Uterus (tissue), 4 donors: ENCODE results near the gene WASF2. TPM values are rescaled to one million over a fixed set of nuclear protein-coding genes. Genes with fewer than 3 reads are reported as not detected.

ENCODE experiments used
- DNase-seq, 2 donors: peaks; one replicate each; pipeline ENCODE4 v3.0.0-alpha.2; 2019 to 2020
- H3K27ac ChIP-seq, 2 donors: fragments of 200-600 bp; sonication (generic); 1 replicate in 1 of 2; 2 replicates in 1 of 2; pipeline ENCODE4 v1.5.1; 2016 to 2018
- H3K27me3 ChIP-seq, 2 donors: fragments of 200-600 bp; sonication (generic); one replicate each; pipeline ENCODE4 v1.5.1; 2018 to 2019; ENCODE audit warnings: control low read depth in 1 of 2
- H3K36me3 ChIP-seq, 2 donors: fragments of 200-600 bp; sonication (generic); one replicate each; pipeline ENCODE4 v1.5.1; 2019; ENCODE audit warnings: control low read depth in 1 of 2
- H3K4me1 ChIP-seq, 2 donors: fragments of 200-600 bp; sonication (generic); one replicate each; pipeline ENCODE4 v1.5.1; 2018 to 2019; ENCODE audit warnings: control low read depth in 1 of 2
- H3K4me3 ChIP-seq, 2 donors: fragments of 200-600 bp; sonication (generic); 1 replicate in 1 of 2; 2 replicates in 1 of 2; pipeline ENCODE4 v1.5.1; 2018 to 2019; ENCODE audit warnings: mild to moderate bottlenecking in 1 of 2
- H3K9me3 ChIP-seq, 2 donors: fragments of 200-600 bp; sonication (generic); one replicate each; pipeline ENCODE4 v1.5.1; 2019; ENCODE audit warnings: control low read depth in 1 of 2
- POLR2A ChIP-seq, 2 donors: fragments of 450-650 bp; IDR thresholded peaks; one replicate each; pipeline ENCODE4 v1.6.1; 2016; ENCODE audit warnings: antibody characterized with exemption in 2 of 2, mild to moderate bottlenecking in 1 of 2, moderate library complexity in 1 of 2
- intact Hi-C: fragments of 100-400 bp; cut with DNase I; formaldehyde crosslinking; loops from one replicate; pipeline ENCODE4 v1.15.1; 2023; ENCODE audit warnings: low total_unique reads
- total RNA-seq, 4 donors: library from RNA; depleted of rRNA in 3 of 4; stranded (reverse); fragments of >200 nt in 3 of 4; gene quantifications; one replicate each; pipeline versions ENCODE4 v1.1.0 to v1.2.4, GENCODE V29; 2014 to 2023
- TF ChIP-seq, protein P1 (sequence below), 4 experiments: fragments of 200-600 bp in 2 of 4; fragments of 450-650 bp in 2 of 4; sonication (generic) in 2 of 4; IDR thresholded peaks; one replicate each; pipeline ENCODE4 v1.5.1; 2016 to 2019; ENCODE audit warnings: antibody characterized with exemption in 4 of 4, mild to moderate bottlenecking in 2 of 4, moderate library complexity in 1 of 4
- donor health status: DM: yes; HTN: yes; CAD: no.

WASF2 gene
- total RNA-seq, 4 donors from 2014 or later = 27.2 to 178 (median 41.1) TPM

GRCh38 chr1:27418326-27419185 lies 71.4 kb downstream of the WASF2 start:
- intact Hi-C loops = no loop called here
- no peak for TF ChIP-seq POLR2A (IDR thresholded peaks at IDR 0.05)
- TF ChIP-seq, protein P1, sequence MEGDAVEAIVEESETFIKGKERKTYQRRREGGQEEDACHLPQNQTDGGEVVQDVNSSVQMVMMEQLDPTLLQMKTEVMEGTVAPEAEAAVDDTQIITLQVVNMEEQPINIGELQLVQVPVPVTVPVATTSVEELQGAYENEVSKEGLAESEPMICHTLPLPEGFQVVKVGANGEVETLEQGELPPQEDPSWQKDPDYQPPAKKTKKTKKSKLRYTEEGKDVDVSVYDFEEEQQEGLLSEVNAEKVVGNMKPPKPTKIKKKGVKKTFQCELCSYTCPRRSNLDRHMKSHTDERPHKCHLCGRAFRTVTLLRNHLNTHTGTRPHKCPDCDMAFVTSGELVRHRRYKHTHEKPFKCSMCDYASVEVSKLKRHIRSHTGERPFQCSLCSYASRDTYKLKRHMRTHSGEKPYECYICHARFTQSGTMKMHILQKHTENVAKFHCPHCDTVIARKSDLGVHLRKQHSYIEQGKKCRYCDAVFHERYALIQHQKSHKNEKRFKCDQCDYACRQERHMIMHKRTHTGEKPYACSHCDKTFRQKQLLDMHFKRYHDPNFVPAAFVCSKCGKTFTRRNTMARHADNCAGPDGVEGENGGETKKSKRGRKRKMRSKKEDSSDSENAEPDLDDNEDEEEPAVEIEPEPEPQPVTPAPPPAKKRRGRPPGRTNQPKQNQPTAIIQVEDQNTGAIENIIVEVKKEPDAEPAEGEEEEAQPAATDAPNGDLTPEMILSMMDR (IDR thresholded peaks at IDR 0.05) = peak in 1 of 4 experiments; percentile 10
- no peaks in the 10 kb centered on the region for H3K9me3 ChIP-seq
- H3K27ac ChIP-seq = peak overlapping the region; percentile 75 to 96
- H3K4me1 ChIP-seq = peaks cover 10 to 18% of the 10 kb centered on the region in 2 donors
- no peaks in the 10 kb centered on the region for H3K36me3 ChIP-seq
- H3K4me3 ChIP-seq = no peak overlapping the region
- DNase-seq = peak; percentile 78 to 87
- no peaks in the 10 kb centered on the region for H3K27me3 ChIP-seq

- peak overlapping the region; percentile 75 to 96 for H3K27ac ChIP-seq
- no peaks in the 10 kb centered on the region for H3K36me3 ChIP-seq
- DNase-seq = no peak
- no peak for TF ChIP-seq POLR2A (IDR thresholded peaks at IDR 0.05)
- TF ChIP-seq, protein P1 (IDR thresholded peaks at IDR 0.05) = no peak
- H3K4me3 ChIP-seq = no peak overlapping the region
- H3K27me3 ChIP-seq = no peaks in the 10 kb centered on the region
- intact Hi-C loops = no loop called here
- no peaks in the 10 kb centered on the region for H3K9me3 ChIP-seq
- peaks cover 10 to 18% of the 10 kb centered on the region in 2 donors for H3K4me1 ChIP-seq
Measured at GRCh38 chr1:27417713-27418112, 72.3 kb downstream of the WASF2 start.

- Histone ChIP-seq H3K9me3 (no peaks in the 10 kb centered on the region), H3K36me3 (no peaks in the 10 kb centered on the region), H3K4me3 (no peak overlapping the region), H3K4me1 (peaks cover 10 to 18% of the 10 kb centered on the region in 2 donors), H3K27ac (peak overlapping the region; percentile 75 to 96), H3K27me3 (no peaks in the 10 kb centered on the region)
- DNase-seq = no peak
- no peak for TF ChIP-seq POLR2A (IDR thresholded peaks at IDR 0.05)
- TF ChIP-seq, protein P1 (IDR thresholded peaks at IDR 0.05) = peak; percentile 28 to 49 (median 38)
- intact Hi-C loops = no loop called here
Measured at GRCh38 chr1:27416387-27417111, 73.4 kb downstream of the WASF2 start.

GRCh38 chr1:27414091-27414490 lies 75.9 kb downstream of the WASF2 start:
- intact Hi-C loops = no loop called here
- Histone ChIP-seq H3K36me3 (no peaks in the 10 kb centered on the region), H3K27me3 (no peaks in the 10 kb centered on the region), H3K9me3 (no peaks in the 10 kb centered on the region), H3K4me1 (peaks cover 6 to 18% of the 10 kb centered on the region in 2 donors), H3K4me3 (no peak overlapping the region), H3K27ac (peak overlapping the region in 1 of 2 donors; percentile 22)
- no peak for DNase-seq
- TF ChIP-seq, protein P1 (IDR thresholded peaks at IDR 0.05) = no peak
- TF ChIP-seq POLR2A (IDR thresholded peaks at IDR 0.05) = no peak

- Histone ChIP-seq H3K27me3 (no peaks in the 10 kb centered on the region), H3K36me3 (no peaks in the 10 kb centered on the region), H3K4me1 (peaks cover 0 to 7% of the 10 kb centered on the region in 2 donors), H3K9me3 (no peaks in the 10 kb centered on the region), H3K27ac (peak overlapping the region in 1 of 2 donors; percentile 15), H3K4me3 (no peak overlapping the region)
- intact Hi-C loops = no loop called here
- no peak for TF ChIP-seq POLR2A (IDR thresholded peaks at IDR 0.05)
- TF ChIP-seq, protein P1 (IDR thresholded peaks at IDR 0.05) = no peak
- no peak for DNase-seq
Measured at GRCh38 chr1:27413004-27413403, 77.0 kb downstream of the WASF2 start.
